ENCODE measurements around the gene TTC27. TPM values are rescaled to one million over a fixed set of nuclear protein-coding genes. Genes with fewer than 3 reads are reported as not detected.

The TTC27 gene
- total and polyA plus RNA-seq, 10 of the 15 experiments (the other 5 are each of a cell fraction or from before 2014, with no cell fraction given), result 20.4 to 34.9 (median 26.0) TPM

DNA sequence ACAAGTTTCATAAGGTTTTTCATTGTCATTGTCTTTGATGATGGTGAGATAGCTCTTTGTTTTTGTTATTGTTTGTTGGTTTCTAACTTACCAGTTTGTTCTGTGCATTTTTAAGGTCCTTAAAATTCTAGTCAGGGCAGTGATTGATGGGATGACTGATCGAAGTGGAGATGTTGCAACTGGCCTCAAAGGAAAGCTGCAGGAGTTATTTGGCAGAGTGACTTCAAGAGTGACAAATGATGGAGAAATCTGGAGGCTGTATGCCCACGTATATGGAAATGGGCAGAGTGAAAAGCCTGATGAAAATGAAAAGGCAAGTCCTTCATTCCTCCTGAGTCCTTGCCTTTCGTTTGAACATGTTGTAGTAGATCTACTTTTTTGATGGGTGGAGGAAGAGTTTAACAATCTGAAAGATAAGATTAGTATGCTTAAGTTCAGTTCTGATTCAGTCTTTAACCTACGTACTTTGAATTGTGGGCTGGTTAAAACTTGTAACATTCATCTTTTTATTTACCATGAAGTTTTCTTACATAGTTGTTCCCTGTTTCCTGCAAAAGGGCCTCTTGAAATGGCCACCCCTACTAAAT is 183.2 kb downstream of the TTC27 start:
- no peaks in the 10 kb centered on the region for H3K79me2 ChIP-seq (ENCODE audit: control insufficient read depth, insufficient read depth, low read length)
- no peak for DNase-seq (ENCODE audit: low read depth, low spot score)
- peaks cover 2 to 9% of the 10 kb centered on the region in 2 experiments; a peak in 2 of 4 replicates for H3K36me3 ChIP-seq (ENCODE audit: control insufficient read depth in 2 of 2, insufficient read depth in 2 of 2, low read length in 1 of 2)
- H3K9ac ChIP-seq (ENCODE audit: control insufficient read depth, insufficient read depth, low read length), result no peak overlapping the region
- RAD21 ChIA-PET (ENCODE audit: unreplicated experiment), result interaction anchor here (1.1 kb wide), 1 partner anchor 13 kb away, joined by 3 read pairs; no protein-coding TSS in a partner anchor
- CTCF ChIA-PET, result interaction anchor here (1.0 to 1.2 kb wide), 2 partner anchors 14 to 772 kb away, joined by 3 to 4 read pairs; no protein-coding TSS in a partner anchor
- BruUV-seq (replicated peaks), result no TSS peak
- POLR2A ChIA-PET, result no interaction called here
- no peak for TF ChIP-seq ASH2L (IDR thresholded peaks at IDR 0.05; ENCODE audit: borderline replicate concordance, low read depth)
- TF ChIP-seq BCL11A (IDR thresholded peaks at IDR 0.05; ENCODE audit: low read depth, low read length), result no peak
- no peak for TF ChIP-seq RAD21 (IDR thresholded peaks at IDR 0.05; ENCODE audit: insufficient read depth, low read depth, low read length)
- no peak for TF ChIP-seq RBBP5 (conservative IDR thresholded peaks at IDR 0.05)
- TF ChIP-seq, protein P1, sequence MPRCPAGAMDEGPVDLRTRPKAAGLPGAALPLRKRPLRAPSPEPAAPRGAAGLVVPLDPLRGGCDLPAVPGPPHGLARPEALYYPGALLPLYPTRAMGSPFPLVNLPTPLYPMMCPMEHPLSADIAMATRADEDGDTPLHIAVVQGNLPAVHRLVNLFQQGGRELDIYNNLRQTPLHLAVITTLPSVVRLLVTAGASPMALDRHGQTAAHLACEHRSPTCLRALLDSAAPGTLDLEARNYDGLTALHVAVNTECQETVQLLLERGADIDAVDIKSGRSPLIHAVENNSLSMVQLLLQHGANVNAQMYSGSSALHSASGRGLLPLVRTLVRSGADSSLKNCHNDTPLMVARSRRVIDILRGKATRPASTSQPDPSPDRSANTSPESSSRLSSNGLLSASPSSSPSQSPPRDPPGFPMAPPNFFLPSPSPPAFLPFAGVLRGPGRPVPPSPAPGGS (IDR thresholded peaks at IDR 0.05; ENCODE audit: borderline replicate concordance, insufficient read depth, low read depth, low read length, poor library complexity, severe bottlenecking), result no peak
- TF ChIP-seq MTA3 (IDR thresholded peaks at IDR 0.05; ENCODE audit: borderline replicate concordance, low read length), result no peak
- no peak for TF ChIP-seq CHD2 (IDR thresholded peaks at IDR 0.05; ENCODE audit: borderline replicate concordance, low read depth, low read length)
- no peak for TF ChIP-seq ZNF384 (IDR thresholded peaks at IDR 0.05; ENCODE audit: borderline replicate concordance, low read depth, low read length)
- no peak for TF ChIP-seq PML (IDR thresholded peaks at IDR 0.05; ENCODE audit: low read length)
- TF ChIP-seq, protein P2, sequence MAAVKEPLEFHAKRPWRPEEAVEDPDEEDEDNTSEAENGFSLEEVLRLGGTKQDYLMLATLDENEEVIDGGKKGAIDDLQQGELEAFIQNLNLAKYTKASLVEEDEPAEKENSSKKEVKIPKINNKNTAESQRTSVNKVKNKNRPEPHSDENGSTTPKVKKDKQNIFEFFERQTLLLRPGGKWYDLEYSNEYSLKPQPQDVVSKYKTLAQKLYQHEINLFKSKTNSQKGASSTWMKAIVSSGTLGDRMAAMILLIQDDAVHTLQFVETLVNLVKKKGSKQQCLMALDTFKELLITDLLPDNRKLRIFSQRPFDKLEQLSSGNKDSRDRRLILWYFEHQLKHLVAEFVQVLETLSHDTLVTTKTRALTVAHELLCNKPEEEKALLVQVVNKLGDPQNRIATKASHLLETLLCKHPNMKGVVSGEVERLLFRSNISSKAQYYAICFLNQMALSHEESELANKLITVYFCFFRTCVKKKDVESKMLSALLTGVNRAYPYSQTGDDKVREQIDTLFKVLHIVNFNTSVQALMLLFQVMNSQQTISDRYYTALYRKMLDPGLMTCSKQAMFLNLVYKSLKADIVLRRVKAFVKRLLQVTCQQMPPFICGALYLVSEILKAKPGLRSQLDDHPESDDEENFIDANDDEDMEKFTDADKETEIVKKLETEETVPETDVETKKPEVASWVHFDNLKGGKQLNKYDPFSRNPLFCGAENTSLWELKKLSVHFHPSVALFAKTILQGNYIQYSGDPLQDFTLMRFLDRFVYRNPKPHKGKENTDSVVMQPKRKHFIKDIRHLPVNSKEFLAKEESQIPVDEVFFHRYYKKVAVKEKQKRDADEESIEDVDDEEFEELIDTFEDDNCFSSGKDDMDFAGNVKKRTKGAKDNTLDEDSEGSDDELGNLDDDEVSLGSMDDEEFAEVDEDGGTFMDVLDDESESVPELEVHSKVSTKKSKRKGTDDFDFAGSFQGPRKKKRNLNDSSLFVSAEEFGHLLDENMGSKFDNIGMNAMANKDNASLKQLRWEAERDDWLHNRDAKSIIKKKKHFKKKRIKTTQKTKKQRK (IDR thresholded peaks at IDR 0.05; ENCODE audit: low read depth, low read length), result no peak
- no peak for TF ChIP-seq CHD1 (IDR thresholded peaks at IDR 0.05; ENCODE audit: low read depth, low read length)
- TF ChIP-seq, protein P3, sequence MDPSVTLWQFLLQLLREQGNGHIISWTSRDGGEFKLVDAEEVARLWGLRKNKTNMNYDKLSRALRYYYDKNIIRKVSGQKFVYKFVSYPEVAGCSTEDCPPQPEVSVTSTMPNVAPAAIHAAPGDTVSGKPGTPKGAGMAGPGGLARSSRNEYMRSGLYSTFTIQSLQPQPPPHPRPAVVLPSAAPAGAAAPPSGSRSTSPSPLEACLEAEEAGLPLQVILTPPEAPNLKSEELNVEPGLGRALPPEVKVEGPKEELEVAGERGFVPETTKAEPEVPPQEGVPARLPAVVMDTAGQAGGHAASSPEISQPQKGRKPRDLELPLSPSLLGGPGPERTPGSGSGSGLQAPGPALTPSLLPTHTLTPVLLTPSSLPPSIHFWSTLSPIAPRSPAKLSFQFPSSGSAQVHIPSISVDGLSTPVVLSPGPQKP (IDR thresholded peaks at IDR 0.05; ENCODE audit: low read depth, low read length), result no peak
- TF ChIP-seq, protein P4, sequence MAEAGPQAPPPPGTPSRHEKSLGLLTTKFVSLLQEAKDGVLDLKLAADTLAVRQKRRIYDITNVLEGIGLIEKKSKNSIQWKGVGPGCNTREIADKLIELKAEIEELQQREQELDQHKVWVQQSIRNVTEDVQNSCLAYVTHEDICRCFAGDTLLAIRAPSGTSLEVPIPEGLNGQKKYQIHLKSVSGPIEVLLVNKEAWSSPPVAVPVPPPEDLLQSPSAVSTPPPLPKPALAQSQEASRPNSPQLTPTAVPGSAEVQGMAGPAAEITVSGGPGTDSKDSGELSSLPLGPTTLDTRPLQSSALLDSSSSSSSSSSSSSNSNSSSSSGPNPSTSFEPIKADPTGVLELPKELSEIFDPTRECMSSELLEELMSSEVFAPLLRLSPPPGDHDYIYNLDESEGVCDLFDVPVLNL (IDR thresholded peaks at IDR 0.05; ENCODE audit: low read depth, low read length), result no peak
- TF ChIP-seq DPF2 (IDR thresholded peaks at IDR 0.05), result no peak
- no peak for TF ChIP-seq ZNF622 (IDR thresholded peaks at IDR 0.05)
- no peak for TF ChIP-seq CBX3 (IDR thresholded peaks at IDR 0.05; ENCODE audit: borderline replicate concordance, low read depth)
- no peak overlapping the region for H2AFZ ChIP-seq (ENCODE audit: control insufficient read depth, low read depth, low read length)
- SMC1A ChIA-PET (ENCODE audit: uncharacterized antibody, unreplicated experiment), result no interaction called here
- H3K4me2 ChIP-seq (ENCODE audit: control insufficient read depth, insufficient read depth), result no peak overlapping the region
- WGBS (ENCODE audit: insufficient coverage, insufficient replicate concordance, low lambda C conversion rate, missing lambda C conversion rate), result 85% methylated on average over 4 of the region's 4 CpGs
- in situ Hi-C loops (cut with MboI), result no loop called here
- no peak for FAIRE-seq
- H3K4me1 ChIP-seq (ENCODE audit: control insufficient read depth, insufficient read depth, low read length), result no peaks in the 10 kb centered on the region
- no peak for ATAC-seq
- H3K9me3 ChIP-seq (replicated peaks; ENCODE audit: control insufficient read depth, insufficient read depth, low read length), result no peaks in the 10 kb centered on the region
- no peak overlapping the region for H3K4me3 ChIP-seq
- no peaks in the 10 kb centered on the region for H4K20me1 ChIP-seq (ENCODE audit: control insufficient read depth, insufficient read depth)
- intact Hi-C loops (cut with micrococcal nuclease; ENCODE audit: unreplicated experiment), result no loop called here
- H3K27me3 ChIP-seq (replicated peaks in 1 of 2; ENCODE audit: control insufficient read depth in 2 of 2, insufficient read depth in 2 of 2, low read length in 1 of 2), result no peaks in the 10 kb centered on the region
- H3K27ac ChIP-seq (ENCODE audit: control insufficient read depth, insufficient read depth), result no peak overlapping the region
